ENCODE measurements around the gene SHC3. TPM values are rescaled to one million over a fixed set of nuclear protein-coding genes. Genes with fewer than 3 reads are reported as not detected.
A peak's percentile ranks its signal among the peaks of the same experiment; 100 is the strongest.

The SHC3 gene
- polyA plus RNA-seq, 1 donor from 2014 or later: 22.9 TPM

GRCh38 chr9:89179895-89180734 lies 1.5 kb upstream of the SHC3 start:
- Histone ChIP-seq H3K4me3 (ENCODE audit: low read length) (peak overlapping the region; percentile 84), H3F3A (ENCODE audit: insufficient read depth, low read length, poor library complexity, severe bottlenecking) (peaks cover 18% of the 10 kb centered on the region), H3K9me2 (ENCODE audit: insufficient read depth, low read length) (no peaks in the 10 kb centered on the region), H3K27ac (ENCODE audit: low read length) (peak overlapping the region; percentile 94), H4K20me1 (ENCODE audit: insufficient read depth) (no peaks in the 10 kb centered on the region), H3K9ac (ENCODE audit: low read length) (peak overlapping the region; percentile 95), H3K9me3 (ENCODE audit: low read length) (no peaks in the 10 kb centered on the region), H2AFZ (ENCODE audit: low read depth, low read length) (peak overlapping the region; percentile 37), H3K27me3 (ENCODE audit: insufficient read depth, low read depth, low read length) (peaks cover 3% of the 10 kb centered on the region), H3K36me3 (ENCODE audit: insufficient read depth, low read length) (no peaks in the 10 kb centered on the region), H3K4me2 (ENCODE audit: low read length) (peak overlapping the region; percentile 89), H3K79me2 (replicated peaks; ENCODE audit: insufficient read depth, low read length) (peaks cover 32% of the 10 kb centered on the region)
- no peak for TF ChIP-seq CTCF (IDR thresholded peaks at IDR 0.05; ENCODE audit: poor library complexity, severe bottlenecking)
- TF ChIP-seq SMC3 (conservative IDR thresholded peaks at IDR 0.05; ENCODE audit: poor library complexity): peak; percentile 40
- TF ChIP-seq, protein P1, sequence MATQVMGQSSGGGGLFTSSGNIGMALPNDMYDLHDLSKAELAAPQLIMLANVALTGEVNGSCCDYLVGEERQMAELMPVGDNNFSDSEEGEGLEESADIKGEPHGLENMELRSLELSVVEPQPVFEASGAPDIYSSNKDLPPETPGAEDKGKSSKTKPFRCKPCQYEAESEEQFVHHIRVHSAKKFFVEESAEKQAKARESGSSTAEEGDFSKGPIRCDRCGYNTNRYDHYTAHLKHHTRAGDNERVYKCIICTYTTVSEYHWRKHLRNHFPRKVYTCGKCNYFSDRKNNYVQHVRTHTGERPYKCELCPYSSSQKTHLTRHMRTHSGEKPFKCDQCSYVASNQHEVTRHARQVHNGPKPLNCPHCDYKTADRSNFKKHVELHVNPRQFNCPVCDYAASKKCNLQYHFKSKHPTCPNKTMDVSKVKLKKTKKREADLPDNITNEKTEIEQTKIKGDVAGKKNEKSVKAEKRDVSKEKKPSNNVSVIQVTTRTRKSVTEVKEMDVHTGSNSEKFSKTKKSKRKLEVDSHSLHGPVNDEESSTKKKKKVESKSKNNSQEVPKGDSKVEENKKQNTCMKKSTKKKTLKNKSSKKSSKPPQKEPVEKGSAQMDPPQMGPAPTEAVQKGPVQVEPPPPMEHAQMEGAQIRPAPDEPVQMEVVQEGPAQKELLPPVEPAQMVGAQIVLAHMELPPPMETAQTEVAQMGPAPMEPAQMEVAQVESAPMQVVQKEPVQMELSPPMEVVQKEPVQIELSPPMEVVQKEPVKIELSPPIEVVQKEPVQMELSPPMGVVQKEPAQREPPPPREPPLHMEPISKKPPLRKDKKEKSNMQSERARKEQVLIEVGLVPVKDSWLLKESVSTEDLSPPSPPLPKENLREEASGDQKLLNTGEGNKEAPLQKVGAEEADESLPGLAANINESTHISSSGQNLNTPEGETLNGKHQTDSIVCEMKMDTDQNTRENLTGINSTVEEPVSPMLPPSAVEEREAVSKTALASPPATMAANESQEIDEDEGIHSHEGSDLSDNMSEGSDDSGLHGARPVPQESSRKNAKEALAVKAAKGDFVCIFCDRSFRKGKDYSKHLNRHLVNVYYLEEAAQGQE (IDR thresholded peaks at IDR 0.05; ENCODE audit: borderline replicate concordance): peak; percentile 99
- no peak for TF ChIP-seq EZH2 (IDR thresholded peaks at IDR 0.05; ENCODE audit: borderline replicate concordance, insufficient read depth, low read length, poor library complexity, severe bottlenecking)
- TF ChIP-seq TAF1 (IDR thresholded peaks at IDR 0.05; ENCODE audit: low read depth): peak; percentile 100
- peak; percentile 85 for TF ChIP-seq EP300 (conservative IDR thresholded peaks at IDR 0.05; ENCODE audit: poor library complexity, severe bottlenecking)
- peak; percentile 75 for TF ChIP-seq MXI1 (conservative IDR thresholded peaks at IDR 0.05; ENCODE audit: poor library complexity, severe bottlenecking)
- TF ChIP-seq POLR2AphosphoS5 (IDR thresholded peaks at IDR 0.05): peak; percentile 99
- peak; percentile 54 for TF ChIP-seq RAD21 (conservative IDR thresholded peaks at IDR 0.05)

- no peaks in the 10 kb centered on the region for H3K36me3 ChIP-seq (ENCODE audit: insufficient read depth, low read length)
- H3K79me2 ChIP-seq (replicated peaks; ENCODE audit: insufficient read depth, low read length): peaks cover 38% of the 10 kb centered on the region
- no peaks in the 10 kb centered on the region for H3K9me3 ChIP-seq (ENCODE audit: low read length)
- peaks cover 18% of the 10 kb centered on the region for H3F3A ChIP-seq (ENCODE audit: insufficient read depth, low read length, poor library complexity, severe bottlenecking)
- H4K20me1 ChIP-seq (ENCODE audit: insufficient read depth): no peaks in the 10 kb centered on the region
- peak overlapping the region; percentile 94 for H3K27ac ChIP-seq (ENCODE audit: low read length)
- no peaks in the 10 kb centered on the region for H3K9me2 ChIP-seq (ENCODE audit: insufficient read depth, low read length)
- H3K27me3 ChIP-seq (ENCODE audit: insufficient read depth, low read depth, low read length): peaks cover 3% of the 10 kb centered on the region
- no peak for TF ChIP-seq EZH2 (IDR thresholded peaks at IDR 0.05; ENCODE audit: borderline replicate concordance, insufficient read depth, low read length, poor library complexity, severe bottlenecking)
- TF ChIP-seq CTCF (IDR thresholded peaks at IDR 0.05; ENCODE audit: poor library complexity, severe bottlenecking): no peak
- H3K4me3 ChIP-seq (ENCODE audit: low read length): peak overlapping the region; percentile 84
- H2AFZ ChIP-seq (ENCODE audit: low read depth, low read length): peak overlapping the region; percentile 37
- H3K9ac ChIP-seq (ENCODE audit: low read length): peak overlapping the region; percentile 95
- H3K4me2 ChIP-seq (ENCODE audit: low read length): peak overlapping the region; percentile 89
Observed at GRCh38 chr9:89179540-89179894, 899 bp upstream of the SHC3 start.

Data from neural cell (in vitro differentiated cells).